Activated CD8-positive, alpha-beta memory T cell treated with anti-CD3 and anti-CD28 coated beads, Interleukin-2, amount 50 U/mL, for 4 hours (primary cell): ENCODE data around the gene TREML4.
"Not testable (repeated sequence)": the region's sequence is repeated elsewhere in the genome, so short reads cannot be mapped to it uniquely, and the experiment has no call there.

Experiments used
- DNase-seq: peaks from one replicate; pipeline ENCODE4 v3.0.0-alpha.2; 2020

Gene TREML4

GRCh38 chr6:41208439-41209106 is 19.6 kb upstream of the TREML4 start:
- no peak for DNase-seq

GRCh38 chr6:41209547-41210320 is 18.4 kb upstream of the TREML4 start:
- no peak for DNase-seq

GRCh38 chr6:41214559-41215238 is 13.4 kb upstream of the TREML4 start:
- DNase-seq: no peak

GRCh38 chr6:41215777-41216176 is 12.4 kb upstream of the TREML4 start:
- DNase-seq: no peak

- DNase-seq: no peak
These were observed 11.5 kb upstream of the TREML4 start for GRCh38 chr6:41216616-41217015.

GRCh38 chr6:41222045-41222444 is 6.1 kb upstream of the TREML4 start:
- DNase-seq: no peak

- DNase-seq: no peak
These were observed 5.6 kb upstream of the TREML4 start for GRCh38 chr6:41222513-41222912.

GRCh38 chr6:41224800-41225199 is 3.3 kb upstream of the TREML4 start:
- DNase-seq: no peak

GRCh38 chr6:41226752-41227151 is 1.4 kb upstream of the TREML4 start:
- DNase-seq: no peak

- no peak for DNase-seq
These were observed 467 bp downstream of the TREML4 start for GRCh38 chr6:41228616-41229015.

- DNase-seq: no peak
These were observed 1.6 kb downstream of the TREML4 start for GRCh38 chr6:41229721-41230120.

- DNase-seq: no peak
These were observed 3.1 kb downstream of the TREML4 start for GRCh38 chr6:41231246-41231645.

- DNase-seq: no peak
These were observed 4.5 kb downstream of the TREML4 start for GRCh38 chr6:41232667-41233066.

- DNase-seq: no peak
These were observed 8.1 kb downstream of the TREML4 start for GRCh38 chr6:41236276-41236675.

- DNase-seq: no peak
These were observed 9.0 kb downstream of the TREML4 start for GRCh38 chr6:41237128-41237527.

- no peak for DNase-seq
These were observed 11.5 kb downstream of the TREML4 start for GRCh38 chr6:41239467-41240159.

GRCh38 chr6:41246529-41246928 is 18.4 kb downstream of the TREML4 start:
- not testable (repeated sequence) for DNase-seq

GRCh38 chr6:41247288-41247865 is 19.2 kb downstream of the TREML4 start:
- DNase-seq: no peak

- no peak for DNase-seq
These were observed 19.9 kb downstream of the TREML4 start for GRCh38 chr6:41247882-41248705.

GRCh38 chr6:41252401-41253169 is 24.4 kb downstream of the TREML4 start:
- DNase-seq: no peak

GRCh38 chr6:41255110-41255509 is 27.0 kb downstream of the TREML4 start:
- DNase-seq: no peak
